Measurements from ENCODE around the gene DICER1. TPM values are rescaled to one million over a fixed set of nuclear protein-coding genes. Genes with fewer than 3 reads are reported as not detected.

Gene DICER1
- total and polyA plus RNA-seq, 11 donors, result 5.4 to 57.9 (median 29.3) TPM

DNA sequence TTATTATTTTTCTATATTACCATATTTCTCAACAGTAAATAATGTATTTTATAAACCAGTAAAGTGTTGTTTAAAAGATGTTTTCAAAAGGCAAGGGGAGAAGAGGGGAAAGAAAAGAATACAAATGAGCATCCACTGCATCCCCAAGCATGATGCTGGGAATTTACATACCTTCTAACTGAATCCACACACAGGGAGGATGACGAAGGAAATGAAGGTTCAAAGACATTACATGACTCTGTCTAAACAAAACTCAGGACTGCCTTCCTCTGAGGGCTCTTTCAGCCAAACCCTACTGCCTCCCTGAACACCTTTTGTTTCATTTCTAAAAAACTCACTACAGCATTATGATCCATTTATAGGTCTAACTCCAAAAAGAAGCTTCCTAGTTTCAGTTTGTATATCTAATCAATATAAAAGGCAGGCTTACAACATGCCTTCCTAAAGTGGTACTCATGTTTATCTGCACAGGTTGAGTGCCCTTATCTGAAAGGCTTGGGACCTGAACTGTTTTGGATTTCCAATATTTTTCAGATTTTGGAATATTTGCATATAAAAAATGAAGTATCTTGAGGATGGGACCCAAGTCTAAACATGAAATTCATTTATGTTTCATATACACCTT, 30.3 kb downstream of the DICER1 start:
- 89 to 97% (median 95%) methylated on average over 1 of the region's 1 CpG for WGBS, 4 donors
- no peaks in the 10 kb centered on the region for H3K27me3 ChIP-seq
- no peak overlapping the region for H3K27ac ChIP-seq
- no peaks in the 10 kb centered on the region for H3K9me3 ChIP-seq
- H3K36me3 ChIP-seq, result peaks cover 0 to 88% (median 82%) of the 10 kb centered on the region in 9 donors
- intact Hi-C loops (cut with DNase I), result no loop called here
- peaks cover 0 to 12% (median 0%) of the 10 kb centered on the region in 12 donors for H3K4me1 ChIP-seq
- TF ChIP-seq POLR2A (IDR thresholded peaks at IDR 0.05), result no peak
- TF ChIP-seq, protein P1, sequence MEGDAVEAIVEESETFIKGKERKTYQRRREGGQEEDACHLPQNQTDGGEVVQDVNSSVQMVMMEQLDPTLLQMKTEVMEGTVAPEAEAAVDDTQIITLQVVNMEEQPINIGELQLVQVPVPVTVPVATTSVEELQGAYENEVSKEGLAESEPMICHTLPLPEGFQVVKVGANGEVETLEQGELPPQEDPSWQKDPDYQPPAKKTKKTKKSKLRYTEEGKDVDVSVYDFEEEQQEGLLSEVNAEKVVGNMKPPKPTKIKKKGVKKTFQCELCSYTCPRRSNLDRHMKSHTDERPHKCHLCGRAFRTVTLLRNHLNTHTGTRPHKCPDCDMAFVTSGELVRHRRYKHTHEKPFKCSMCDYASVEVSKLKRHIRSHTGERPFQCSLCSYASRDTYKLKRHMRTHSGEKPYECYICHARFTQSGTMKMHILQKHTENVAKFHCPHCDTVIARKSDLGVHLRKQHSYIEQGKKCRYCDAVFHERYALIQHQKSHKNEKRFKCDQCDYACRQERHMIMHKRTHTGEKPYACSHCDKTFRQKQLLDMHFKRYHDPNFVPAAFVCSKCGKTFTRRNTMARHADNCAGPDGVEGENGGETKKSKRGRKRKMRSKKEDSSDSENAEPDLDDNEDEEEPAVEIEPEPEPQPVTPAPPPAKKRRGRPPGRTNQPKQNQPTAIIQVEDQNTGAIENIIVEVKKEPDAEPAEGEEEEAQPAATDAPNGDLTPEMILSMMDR (IDR thresholded peaks at IDR 0.05), result no peak
- no peak for ATAC-seq
- no peak for DNase-seq
- H3K4me3 ChIP-seq, result no peak overlapping the region

DNA sequence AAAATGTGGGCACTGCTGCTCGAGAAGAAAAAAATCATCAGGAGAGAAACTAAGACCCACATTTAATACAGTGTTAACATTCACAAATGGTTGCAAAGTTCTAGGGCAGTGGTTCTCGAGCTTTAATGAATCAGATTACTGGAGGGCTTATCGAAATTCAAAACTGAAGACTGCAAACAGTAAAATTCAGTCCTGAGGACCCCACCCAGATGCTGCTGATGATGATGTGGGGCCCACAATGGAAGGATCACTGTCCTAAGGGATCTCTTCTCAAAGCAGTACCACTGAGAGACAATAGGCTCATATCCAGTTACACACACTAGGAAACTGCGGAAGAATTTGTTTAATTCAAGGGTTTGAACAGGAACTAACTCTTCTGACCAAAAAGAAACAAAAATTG, 31.4 kb downstream of the DICER1 start:
- Histone ChIP-seq H3K36me3 (peaks cover 0 to 88% (median 80%) of the 10 kb centered on the region in 9 donors), H3K27ac (no peak overlapping the region), H3K4me3 (no peak overlapping the region), H3K9me3 (no peaks in the 10 kb centered on the region), H3K4me1 (peaks cover 0 to 12% (median 0%) of the 10 kb centered on the region in 12 donors), H3K27me3 (no peaks in the 10 kb centered on the region)
- no peak for ATAC-seq
- TF ChIP-seq, protein P1 (IDR thresholded peaks at IDR 0.05), result no peak
- no peak for TF ChIP-seq POLR2A (IDR thresholded peaks at IDR 0.05)
- intact Hi-C loops (cut with DNase I), result no loop called here
- DNase-seq, result no peak
- WGBS, 4 donors, result 92 to 97% (median 97%) methylated on average over 4 of the region's 4 CpGs

DNA sequence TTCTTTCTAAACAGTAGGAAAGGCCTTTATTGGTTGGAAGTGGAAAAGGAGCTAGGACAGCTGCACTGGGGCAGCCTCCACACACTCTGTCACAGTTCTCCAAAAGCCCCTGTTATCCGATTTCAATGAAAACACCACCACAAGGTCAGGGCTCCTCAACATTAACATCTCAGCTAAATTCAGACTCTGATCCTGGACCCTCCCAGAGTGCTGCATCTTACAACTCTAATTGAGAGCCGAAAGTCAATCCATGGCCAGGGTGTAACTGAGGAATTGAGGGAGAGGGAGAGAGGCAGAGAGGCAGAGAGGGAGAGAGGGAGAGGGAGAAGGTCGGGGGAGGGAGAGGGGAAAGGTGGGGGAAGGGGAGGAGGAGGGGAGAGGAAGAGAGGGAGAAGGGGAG, 32.1 kb downstream of the DICER1 start:
- H3K9me3 ChIP-seq, result no peaks in the 10 kb centered on the region
- DNase-seq, result no peak
- WGBS, 4 donors, result 85 to 93% (median 90%) methylated on average over 3 of the region's 3 CpGs
- peak overlapping the region in 1 of 12 donors; percentile 3 for H3K27ac ChIP-seq
- intact Hi-C loops (cut with DNase I), result no loop called here
- H3K4me1 ChIP-seq, result peaks cover 0 to 12% (median 0%) of the 10 kb centered on the region in 12 donors
- no peak for ATAC-seq
- TF ChIP-seq, protein P1 (IDR thresholded peaks at IDR 0.05), result no peak
- no peak for TF ChIP-seq POLR2A (IDR thresholded peaks at IDR 0.05)
- H3K4me3 ChIP-seq, result no peak overlapping the region
- peaks cover 0 to 88% (median 80%) of the 10 kb centered on the region in 9 donors for H3K36me3 ChIP-seq
- H3K27me3 ChIP-seq, result no peaks in the 10 kb centered on the region

DNA sequence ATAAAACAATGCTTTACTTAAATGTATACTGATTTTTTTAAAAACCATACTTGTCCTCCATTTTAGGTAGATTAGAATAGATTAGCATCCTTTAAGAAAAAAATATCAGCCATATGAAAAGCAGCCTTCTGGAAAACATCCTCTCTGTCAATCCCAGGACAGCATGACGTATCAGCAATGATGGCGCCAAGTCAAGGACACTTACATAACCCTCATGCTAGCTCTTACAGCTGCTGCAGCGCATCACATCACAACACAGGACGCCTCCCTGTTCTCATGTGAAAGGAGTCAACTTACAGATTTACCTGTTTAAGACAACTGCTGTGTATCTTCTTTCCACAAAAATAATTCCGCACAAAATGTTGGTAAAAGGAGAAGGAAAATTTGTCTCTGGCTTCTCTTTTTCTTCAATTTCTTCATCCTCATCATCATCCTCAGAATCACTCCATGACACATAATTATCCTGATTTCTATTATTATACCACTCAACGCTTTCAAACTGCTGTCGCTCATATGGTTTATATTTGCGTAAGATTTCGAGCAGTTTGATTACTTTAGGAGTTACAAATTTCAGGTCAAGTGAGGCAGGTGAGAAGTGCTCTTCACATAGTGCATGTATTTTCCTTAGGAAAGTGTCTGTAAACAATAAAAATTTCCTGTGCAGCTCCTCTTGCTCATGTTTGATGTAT, 33.3 kb downstream of the DICER1 start:
- H3K4me1 ChIP-seq, result peaks cover 0 to 15% (median 3%) of the 10 kb centered on the region in 12 donors
- H3K9me3 ChIP-seq, result no peaks in the 10 kb centered on the region
- peaks cover 0 to 88% (median 73%) of the 10 kb centered on the region in 9 donors for H3K36me3 ChIP-seq
- no peaks in the 10 kb centered on the region for H3K27me3 ChIP-seq
- H3K4me3 ChIP-seq, result no peak overlapping the region
- WGBS, 4 donors, result 79 to 85% (median 84%) methylated on average over 9 of the region's 9 CpGs
- peak; percentile 63 to 91 (median 80) for ATAC-seq
- peak overlapping the region in 2 of 12 donors; percentile 19 to 20 for H3K27ac ChIP-seq
- TF ChIP-seq, protein P1 (IDR thresholded peaks at IDR 0.05), result no peak
- DNase-seq, result peak in 4 of 5 donors; percentile 33 to 60 (median 49)
- intact Hi-C loops (cut with DNase I), result no loop called here

All from heart left ventricle (tissue), 16 donors.